H9 (cell line): ENCODE results near the gene PCNX2. TPM values are rescaled to one million over a fixed set of nuclear protein-coding genes. Genes with fewer than 3 reads are reported as not detected.

Source experiments
- DNase-seq: peaks from one replicate; pipeline ENCODE4 v3.0.0-alpha.2; 2017
- H2AFZ ChIP-seq: one replicate; pipeline ENCODE4 v1.6.1; 2013; ENCODE audit warnings: mild to moderate bottlenecking, low read length, control low read depth, moderate library complexity
- H2AK5ac ChIP-seq: 2 replicates; pipeline ENCODE4 v1.6.1; 2013; ENCODE audit warnings: low read length, control low read depth, mixed read lengths; ENCODE audit not compliant: insufficient read length
- H2BK120ac ChIP-seq: one replicate; pipeline ENCODE4 v1.6.1; 2013; ENCODE audit warnings: low read depth, mild to moderate bottlenecking, low read length, control low read depth, inconsistent platforms; ENCODE audit not compliant: poor library complexity, severe bottlenecking
- H2BK12ac ChIP-seq: 2 replicates; pipeline ENCODE4 v1.6.1; 2013; ENCODE audit warnings: low read length, control low read depth, mixed read lengths, low read depth; ENCODE audit not compliant: insufficient read length
- H2BK15ac ChIP-seq: 2 replicates; pipeline ENCODE4 v1.6.1; 2013; ENCODE audit warnings: low read depth, low read length, control low read depth
- H2BK20ac ChIP-seq: one replicate; pipeline ENCODE4 v1.6.1; 2013; ENCODE audit warnings: low read depth, mild to moderate bottlenecking, low read length, control low read depth, inconsistent platforms; ENCODE audit not compliant: poor library complexity, severe bottlenecking
- H2BK5ac ChIP-seq: 2 replicates; pipeline ENCODE4 v1.6.1; 2013; ENCODE audit warnings: low read length, control low read depth, mixed read lengths; ENCODE audit not compliant: insufficient read length
- H3K14ac ChIP-seq: 2 replicates; pipeline ENCODE4 v1.6.1; 2013; ENCODE audit warnings: low read length, control low read depth; ENCODE audit not compliant: insufficient read depth
- H3K18ac ChIP-seq: 2 replicates; pipeline ENCODE4 v1.6.1; 2013; ENCODE audit warnings: low read depth, mild to moderate bottlenecking, mixed read lengths, low read length, control low read depth; ENCODE audit not compliant: insufficient read length
- H3K23ac ChIP-seq: 2 replicates; pipeline ENCODE4 v1.6.1; 2013; ENCODE audit warnings: low read length, control low read depth, mixed read lengths, low read depth; ENCODE audit not compliant: insufficient read length
- H3K23me2 ChIP-seq: 2 replicates; pipeline ENCODE4 v1.6.1; 2013; ENCODE audit warnings: low read depth, mild to moderate bottlenecking, mixed read lengths, low read length, control low read depth; ENCODE audit not compliant: insufficient read length, poor library complexity, severe bottlenecking
- H3K27ac ChIP-seq: 2 replicates; pipeline ENCODE4 v1.5.1; 2013; ENCODE audit warnings: low read length, control low read depth, mixed read lengths, low read depth; ENCODE audit not compliant: insufficient read length
- H3K27me3 ChIP-seq: 2 replicates; pipeline ENCODE4 v1.6.1; 2013; ENCODE audit warnings: low read length, control low read depth, inconsistent platforms; ENCODE audit not compliant: insufficient read depth
- H3K4ac ChIP-seq: 2 replicates; pipeline ENCODE4 v1.6.1; 2013; ENCODE audit warnings: low read depth, mild to moderate bottlenecking, control low read depth, inconsistent platforms, low read length, moderate library complexity
- H3K4me1 ChIP-seq: 2 replicates; pipeline ENCODE4 v1.6.1; 2013; ENCODE audit warnings: low read length, control low read depth, inconsistent platforms; ENCODE audit not compliant: insufficient read depth
- H3K4me2 ChIP-seq: 2 replicates; pipeline ENCODE4 v1.6.1; 2013; ENCODE audit warnings: low read length, control low read depth, mixed read lengths; ENCODE audit not compliant: insufficient read length, insufficient read depth
- H3K56ac ChIP-seq: 2 replicates; pipeline ENCODE4 v1.6.1; 2013; ENCODE audit warnings: low read depth, mild to moderate bottlenecking, mixed read lengths, low read length, control low read depth; ENCODE audit not compliant: insufficient read length
- H3K79me1 ChIP-seq: 2 replicates; pipeline ENCODE4 v1.6.1; 2013; ENCODE audit warnings: low read depth, mild to moderate bottlenecking, moderate library complexity, low read length, control low read depth, inconsistent platforms; ENCODE audit not compliant: insufficient read depth, poor library complexity, severe bottlenecking
- H3K79me2 ChIP-seq: 2 replicates; pipeline ENCODE4 v1.6.1; 2013; ENCODE audit warnings: low read length, control low read depth, inconsistent platforms; ENCODE audit not compliant: insufficient read depth
- H3K9ac ChIP-seq: 2 replicates; pipeline ENCODE4 v1.6.1; 2013; ENCODE audit warnings: low read length, control low read depth, mixed read lengths; ENCODE audit not compliant: insufficient read length; ENCODE audit errors: extremely low read depth
- H3K9me3 ChIP-seq: one replicate; pipeline ENCODE4 v1.6.1; 2013; ENCODE audit warnings: low read depth, low read length, inconsistent platforms; ENCODE audit not compliant: control insufficient read depth
- H3T11ph ChIP-seq: one replicate; pipeline ENCODE4 v1.6.1; 2013; ENCODE audit warnings: mild to moderate bottlenecking, low read length, control low read depth, inconsistent platforms
- H4K20me1 ChIP-seq: one replicate; pipeline ENCODE4 v1.6.1; 2013; ENCODE audit not compliant: control insufficient read depth, insufficient read length, insufficient read depth
- H4K5ac ChIP-seq: 2 replicates; pipeline ENCODE4 v1.6.1; 2013; ENCODE audit warnings: low read depth, mild to moderate bottlenecking, mixed read lengths, low read length, control low read depth; ENCODE audit not compliant: insufficient read length
- H4K8ac ChIP-seq: replicated peaks from 2 replicates; pipeline ENCODE4 v1.6.1; 2013; ENCODE audit warnings: low read length, control low read depth, mixed read lengths, low read depth; ENCODE audit not compliant: insufficient read length
- H4K91ac ChIP-seq: 2 replicates; pipeline ENCODE4 v1.6.1; 2013; ENCODE audit warnings: low read depth, mild to moderate bottlenecking, moderate library complexity, mixed read lengths, low read length, control low read depth; ENCODE audit not compliant: insufficient read length
- H3K27ac Mint-ChIP-seq, 3 experiments: 2 replicates in 2 of 3; 3 replicates in 1 of 3; pipeline ENCODE4 v1.8.0; 2020 to 2021; ENCODE audit warnings: mixed read lengths in 3 of 3, mild to moderate bottlenecking in 1 of 3, moderate library complexity in 1 of 3
- H3K27me3 Mint-ChIP-seq: 2 replicates; pipeline ENCODE4 v1.8.0; 2021; ENCODE audit warnings: low read depth, mild to moderate bottlenecking, moderate library complexity, mixed read lengths
- H3K36me3 Mint-ChIP-seq, 3 experiments: 2 replicates in 2 of 3; 3 replicates in 1 of 3; pipeline ENCODE4 v1.8.0; 2020 to 2021; ENCODE audit warnings: low read depth in 3 of 3, mixed read lengths in 3 of 3; ENCODE audit not compliant: insufficient read depth in 1 of 3
- H3K4me1 Mint-ChIP-seq, 2 experiments: 2 replicates each; pipeline ENCODE4 v1.8.0; 2020; ENCODE audit warnings: mixed read lengths in 2 of 2
- H3K4me3 Mint-ChIP-seq, 2 experiments: 2 replicates in 1 of 2; 3 replicates in 1 of 2; pipeline ENCODE4 v1.8.0; 2020 to 2021; ENCODE audit warnings: mild to moderate bottlenecking in 2 of 2, mixed read lengths in 2 of 2, moderate library complexity in 1 of 2
- H3K9me3 Mint-ChIP-seq, 2 experiments: 2 replicates in 1 of 2; 3 replicates in 1 of 2; pipeline ENCODE4 v1.8.0; 2020; ENCODE audit warnings: mild to moderate bottlenecking in 2 of 2, mixed read lengths in 2 of 2, moderate library complexity in 1 of 2
- total RNA-seq: library from RNA; stranded (reverse); gene quantifications from 2 replicates; pipeline ENCODE4 v1.2.1, GENCODE V29; 2021
- TF ChIP-seq, protein P1 (sequence below): fragments of 200-600 bp; sonication (generic); conservative IDR thresholded peaks from 3 replicates; pipeline ENCODE4 v1.8.0; 2021; ENCODE audit warnings: antibody characterized with exemption, mild to moderate bottlenecking

PCNX2 gene
- total RNA-seq, 1 experiment from 2014 or later = 45.1 TPM

DNA sequence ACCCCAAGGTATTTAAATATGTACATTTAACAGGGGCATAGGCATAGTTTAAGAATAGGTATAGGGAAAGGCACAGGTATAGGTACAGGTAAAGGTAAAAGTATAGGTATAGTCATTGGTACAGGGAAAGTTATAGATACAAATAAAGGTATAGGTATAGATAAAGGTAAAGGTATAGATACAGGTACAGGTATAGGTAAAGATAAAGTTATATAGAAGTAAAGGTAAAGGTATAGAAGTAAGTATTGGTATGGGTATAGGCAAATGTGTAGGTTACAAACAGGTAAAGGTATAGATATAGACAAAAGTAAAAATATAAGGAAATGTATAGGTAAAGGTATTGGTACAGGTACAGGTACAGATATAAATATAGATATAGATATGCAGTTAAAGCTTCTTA, 137.2 kb downstream of the PCNX2 start:
- no peak overlapping the region for H3K18ac ChIP-seq
- H3K4me3 Mint-ChIP-seq = no peak overlapping the region
- H3K4me1 ChIP-seq = no peaks in the 10 kb centered on the region
- no peak overlapping the region for H4K91ac ChIP-seq
- no peak overlapping the region for H3K14ac ChIP-seq
- H3K23ac ChIP-seq = no peak overlapping the region
- no peaks in the 10 kb centered on the region for H3K9me3 ChIP-seq
- DNase-seq = no peak
- H4K20me1 ChIP-seq = no peaks in the 10 kb centered on the region
- H3K27ac ChIP-seq = no peak overlapping the region
- no peak overlapping the region for H3K4me2 ChIP-seq
- H3K27me3 ChIP-seq = no peaks in the 10 kb centered on the region
- no peak overlapping the region for H2AFZ ChIP-seq
- H3K23me2 ChIP-seq = no peaks in the 10 kb centered on the region
- no peak overlapping the region for H4K8ac ChIP-seq
- no peak overlapping the region for H4K5ac ChIP-seq
- no peak overlapping the region for H2BK15ac ChIP-seq
- no peak overlapping the region for H3K56ac ChIP-seq
- H2BK5ac ChIP-seq = no peak overlapping the region
- H3K36me3 Mint-ChIP-seq = peaks cover 21 to 52% (median 27%) of the 10 kb centered on the region in 3 experiments
- H2BK20ac ChIP-seq = no peak overlapping the region
- H3K27ac Mint-ChIP-seq = no peak overlapping the region
- TF ChIP-seq, protein P1, sequence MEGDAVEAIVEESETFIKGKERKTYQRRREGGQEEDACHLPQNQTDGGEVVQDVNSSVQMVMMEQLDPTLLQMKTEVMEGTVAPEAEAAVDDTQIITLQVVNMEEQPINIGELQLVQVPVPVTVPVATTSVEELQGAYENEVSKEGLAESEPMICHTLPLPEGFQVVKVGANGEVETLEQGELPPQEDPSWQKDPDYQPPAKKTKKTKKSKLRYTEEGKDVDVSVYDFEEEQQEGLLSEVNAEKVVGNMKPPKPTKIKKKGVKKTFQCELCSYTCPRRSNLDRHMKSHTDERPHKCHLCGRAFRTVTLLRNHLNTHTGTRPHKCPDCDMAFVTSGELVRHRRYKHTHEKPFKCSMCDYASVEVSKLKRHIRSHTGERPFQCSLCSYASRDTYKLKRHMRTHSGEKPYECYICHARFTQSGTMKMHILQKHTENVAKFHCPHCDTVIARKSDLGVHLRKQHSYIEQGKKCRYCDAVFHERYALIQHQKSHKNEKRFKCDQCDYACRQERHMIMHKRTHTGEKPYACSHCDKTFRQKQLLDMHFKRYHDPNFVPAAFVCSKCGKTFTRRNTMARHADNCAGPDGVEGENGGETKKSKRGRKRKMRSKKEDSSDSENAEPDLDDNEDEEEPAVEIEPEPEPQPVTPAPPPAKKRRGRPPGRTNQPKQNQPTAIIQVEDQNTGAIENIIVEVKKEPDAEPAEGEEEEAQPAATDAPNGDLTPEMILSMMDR = no peak
- H2BK12ac ChIP-seq = no peak overlapping the region
- H3K27me3 Mint-ChIP-seq = no peaks in the 10 kb centered on the region
- H3K79me2 ChIP-seq = no peaks in the 10 kb centered on the region
- H3K4me1 Mint-ChIP-seq = no peaks in the 10 kb centered on the region
- H3T11ph ChIP-seq = no peak overlapping the region
- no peaks in the 10 kb centered on the region for H3K9me3 Mint-ChIP-seq
- no peak overlapping the region for H3K4ac ChIP-seq
- H2AK5ac ChIP-seq = no peak overlapping the region
- H3K79me1 ChIP-seq = no peaks in the 10 kb centered on the region
- H3K9ac ChIP-seq = no peak overlapping the region
- no peak overlapping the region for H2BK120ac ChIP-seq
